Prostate gland (tissue), 2 donors: ENCODE results near the gene ANKK1. TPM values are rescaled to one million over a fixed set of nuclear protein-coding genes. Genes with fewer than 3 reads are reported as not detected.

Experiments used
- DNase-seq: peaks from one replicate; pipeline ENCODE4 v3.0.0-alpha.2; 2019; ENCODE audit warnings: low spot score
- H3K27ac ChIP-seq, 2 donors: fragments of 200-600 bp; sonication (generic); 2 replicates each; pipeline ENCODE4 v1.5.1; 2017 to 2019
- H3K27me3 ChIP-seq: fragments of 200-600 bp; sonication (generic); replicated peaks from 2 replicates; pipeline ENCODE4 v1.5.1; 2019; ENCODE audit not compliant: insufficient read depth
- H3K36me3 ChIP-seq, 2 donors: fragments of 200-600 bp; sonication (generic); 1 replicate in 1 of 2; 2 replicates in 1 of 2; pipeline versions ENCODE4 v1.5.1 to v1.8.1; 2017 to 2019
- H3K4me1 ChIP-seq: fragments of 200-600 bp; sonication (generic); replicated peaks from 2 replicates; pipeline ENCODE4 v1.5.1; 2019
- H3K4me3 ChIP-seq, 2 donors: fragments of 200-600 bp; sonication (generic); 2 replicates each; pipeline ENCODE4 v1.5.1; 2017 to 2019
- H3K9me3 ChIP-seq: fragments of 200-600 bp; sonication (generic); 2 replicates; pipeline ENCODE4 v1.5.1; 2017
- POLR2A ChIP-seq: fragments of 450-650 bp; IDR thresholded peaks from one replicate; pipeline ENCODE4 v1.6.1; 2016; ENCODE audit warnings: antibody characterized with exemption, mild to moderate bottlenecking
- POLR2AphosphoS5 ChIP-seq: sonication (generic); formaldehyde crosslinking; IDR thresholded peaks from one replicate; pipeline ENCODE4 v1.6.1; 2017; ENCODE audit warnings: antibody characterized with exemption
- WGBS: methylation state at CpG from one replicate; pipeline ENCODE4 v1.1.5; 2018; 5-methylcytosine and 5-hydroxymethylcytosine counted together
- intact Hi-C: fragments of 100-400 bp; cut with DNase I; formaldehyde crosslinking; loops from one replicate; pipeline ENCODE4 v1.14.2; 2022
- total RNA-seq, 2 donors: library from RNA; depleted of rRNA; stranded (reverse); fragments of >200 nt; gene quantifications; one replicate each; pipeline ENCODE4 v1.1.0, GENCODE V29; 2016
- TF ChIP-seq, protein P1 (sequence below), 4 experiments: fragments of 200-600 bp in 2 of 4; fragments of 450-650 bp in 2 of 4; sonication (generic) in 2 of 4; IDR thresholded peaks; 1 replicate in 3 of 4; 2 replicates in 1 of 4; pipeline ENCODE4 v1.5.1; 2016 to 2019; ENCODE audit warnings: antibody characterized with exemption in 4 of 4, mild to moderate bottlenecking in 2 of 4, moderate library complexity in 2 of 4

The ANKK1 gene
- total RNA-seq, 2 donors from 2014 or later, result 0.97 to 2.4 TPM

DNA sequence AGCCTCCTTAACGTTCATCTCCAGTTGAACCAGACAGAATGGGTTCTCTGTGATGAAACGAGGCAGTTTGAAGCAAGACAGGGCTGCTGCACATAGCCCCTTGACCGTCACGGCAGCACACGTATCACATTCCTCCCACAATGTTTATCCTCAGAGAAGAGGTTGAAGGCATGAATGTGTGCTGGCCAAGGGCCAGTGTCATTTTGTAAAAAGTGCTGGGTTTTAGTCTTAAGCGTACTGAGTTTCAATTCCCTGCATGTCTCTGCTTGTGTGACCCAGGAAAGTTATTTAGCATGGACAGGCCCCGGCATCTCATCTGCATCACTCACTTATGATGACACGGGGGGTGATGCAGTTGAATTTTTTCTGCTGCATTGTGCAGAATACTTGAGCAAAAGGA lies 41.6 kb upstream of the ANKK1 start:
- H3K27ac ChIP-seq, result no peak overlapping the region
- WGBS, result 26% methylated on average over 8 of the region's 8 CpGs
- DNase-seq, result peak; percentile 67

DNA sequence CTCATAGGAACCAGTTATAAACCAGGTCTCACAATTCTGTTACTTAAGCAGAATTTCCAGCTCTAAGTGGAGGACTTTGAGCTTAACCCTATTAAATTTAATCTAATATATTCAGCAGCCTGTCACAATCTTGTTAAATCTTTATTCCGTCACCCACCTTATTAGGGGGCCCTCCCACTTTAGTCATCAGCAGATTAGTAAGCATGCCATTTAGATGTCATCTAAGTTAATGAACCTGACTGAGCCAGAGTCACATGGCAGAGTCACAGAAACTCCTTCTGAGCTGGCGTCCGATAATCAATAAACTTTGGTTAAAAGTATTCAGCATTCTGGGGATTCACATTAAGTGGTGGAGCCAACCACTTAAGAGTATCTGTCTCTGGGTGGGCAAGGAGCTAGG lies 38.1 kb upstream of the ANKK1 start:
- Histone ChIP-seq H3K4me3 (no peak overlapping the region), H3K27ac (no peak overlapping the region), H3K4me1 (no peaks in the 10 kb centered on the region), H3K9me3 (no peaks in the 10 kb centered on the region), H3K27me3 (no peaks in the 10 kb centered on the region), H3K36me3 (peaks cover 0 to 1% of the 10 kb centered on the region in 2 donors)
- WGBS, result 92% methylated on average over 3 of the region's 3 CpGs
- TF ChIP-seq POLR2AphosphoS5 (no peak), POLR2A (no peak)
- TF ChIP-seq, protein P1, sequence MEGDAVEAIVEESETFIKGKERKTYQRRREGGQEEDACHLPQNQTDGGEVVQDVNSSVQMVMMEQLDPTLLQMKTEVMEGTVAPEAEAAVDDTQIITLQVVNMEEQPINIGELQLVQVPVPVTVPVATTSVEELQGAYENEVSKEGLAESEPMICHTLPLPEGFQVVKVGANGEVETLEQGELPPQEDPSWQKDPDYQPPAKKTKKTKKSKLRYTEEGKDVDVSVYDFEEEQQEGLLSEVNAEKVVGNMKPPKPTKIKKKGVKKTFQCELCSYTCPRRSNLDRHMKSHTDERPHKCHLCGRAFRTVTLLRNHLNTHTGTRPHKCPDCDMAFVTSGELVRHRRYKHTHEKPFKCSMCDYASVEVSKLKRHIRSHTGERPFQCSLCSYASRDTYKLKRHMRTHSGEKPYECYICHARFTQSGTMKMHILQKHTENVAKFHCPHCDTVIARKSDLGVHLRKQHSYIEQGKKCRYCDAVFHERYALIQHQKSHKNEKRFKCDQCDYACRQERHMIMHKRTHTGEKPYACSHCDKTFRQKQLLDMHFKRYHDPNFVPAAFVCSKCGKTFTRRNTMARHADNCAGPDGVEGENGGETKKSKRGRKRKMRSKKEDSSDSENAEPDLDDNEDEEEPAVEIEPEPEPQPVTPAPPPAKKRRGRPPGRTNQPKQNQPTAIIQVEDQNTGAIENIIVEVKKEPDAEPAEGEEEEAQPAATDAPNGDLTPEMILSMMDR (IDR thresholded peaks at IDR 0.05), result no peak
- no peak for DNase-seq
- intact Hi-C loops, result no loop called here

More for the DNA sequence above, 41.6 kb upstream of the ANKK1 start:
- Histone ChIP-seq H3K4me1 (peaks cover 3% of the 10 kb centered on the region), H3K36me3 (peaks cover 0 to 7% of the 10 kb centered on the region in 2 donors), H3K9me3 (no peaks in the 10 kb centered on the region), H3K4me3 (no peak overlapping the region), H3K27me3 (no peaks in the 10 kb centered on the region)
- TF ChIP-seq, protein P1 (IDR thresholded peaks at IDR 0.05), result no peak
- TF ChIP-seq POLR2AphosphoS5, result peak; percentile 67
- TF ChIP-seq POLR2A, result no peak
- intact Hi-C loops, result no loop called here

DNA sequence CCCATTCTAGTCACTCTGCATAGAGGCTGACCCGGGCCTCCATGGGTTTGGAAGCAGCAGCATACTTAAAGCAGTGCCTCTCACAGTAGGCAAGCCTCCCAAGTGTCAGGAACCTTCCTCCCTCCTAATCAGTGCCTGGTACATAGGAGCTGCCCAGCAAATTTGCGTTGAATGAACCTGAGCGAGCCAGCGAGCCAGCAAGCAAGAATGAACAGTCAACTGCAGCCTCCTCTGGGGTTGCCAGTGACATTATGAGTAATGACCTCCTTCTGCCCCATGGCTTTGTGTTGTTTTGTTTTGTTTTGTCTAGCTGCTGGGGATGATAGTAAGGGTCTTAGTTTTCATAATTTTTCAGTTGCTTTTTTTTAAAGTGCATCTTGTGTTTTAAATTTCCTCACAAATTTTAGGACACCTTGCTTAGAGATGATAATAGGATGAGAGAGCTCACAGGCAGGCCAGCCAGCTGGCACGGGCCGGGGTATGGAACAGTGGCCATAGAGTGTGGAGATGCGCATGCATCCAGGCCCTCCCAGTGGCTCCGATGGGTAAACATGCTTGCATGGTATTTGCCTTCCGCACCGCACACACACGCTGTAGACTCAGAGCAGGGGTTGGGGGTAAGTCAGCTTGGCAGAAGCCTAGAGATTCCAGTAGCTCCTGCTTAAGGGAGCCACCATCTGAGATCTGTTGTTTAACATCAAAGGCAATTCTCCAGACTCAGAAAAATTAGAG lies 37.1 kb upstream of the ANKK1 start:
- 81% methylated on average over 11 of the region's 11 CpGs for WGBS
- intact Hi-C loops, result no loop called here

DNA sequence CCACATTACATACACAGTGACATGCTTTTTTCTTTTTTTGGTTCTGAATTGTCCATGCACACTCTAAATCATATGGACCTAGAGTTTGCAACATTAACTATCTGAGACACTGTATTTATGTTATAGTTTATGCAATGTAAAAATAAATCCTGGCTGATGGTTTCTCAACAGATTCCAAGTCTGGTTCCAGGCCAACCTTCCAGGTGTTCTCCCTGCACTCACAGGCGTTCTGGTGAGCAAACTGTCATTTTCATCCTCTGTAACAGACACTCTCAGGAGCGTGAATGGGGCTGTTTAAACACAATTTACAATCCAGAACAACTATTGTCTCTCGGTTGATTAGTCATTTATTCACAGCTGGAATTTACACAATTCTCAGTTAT lies 36.5 kb upstream of the ANKK1 start:
- TF ChIP-seq POLR2A (no peak), POLR2AphosphoS5 (no peak)
- TF ChIP-seq, protein P1 (IDR thresholded peaks at IDR 0.05), result no peak
- Histone ChIP-seq H3K27me3 (no peaks in the 10 kb centered on the region), H3K4me1 (no peaks in the 10 kb centered on the region), H3K4me3 (no peak overlapping the region), H3K27ac (no peak overlapping the region), H3K36me3 (no peaks in the 10 kb centered on the region), H3K9me3 (no peaks in the 10 kb centered on the region)
- intact Hi-C loops, result no loop called here
- 58% methylated on average over 3 of the region's 3 CpGs for WGBS
- DNase-seq, result no peak

More for the DNA sequence above, 37.1 kb upstream of the ANKK1 start:
- no peak for DNase-seq
- no peaks in the 10 kb centered on the region for H3K4me1 ChIP-seq
- H3K27ac ChIP-seq, result no peak overlapping the region
- no peaks in the 10 kb centered on the region for H3K27me3 ChIP-seq
- no peak for TF ChIP-seq POLR2AphosphoS5
- TF ChIP-seq POLR2A, result no peak
- TF ChIP-seq, protein P1 (IDR thresholded peaks at IDR 0.05), result no peak
- no peaks in the 10 kb centered on the region for H3K9me3 ChIP-seq
- no peak overlapping the region for H3K4me3 ChIP-seq
- no peaks in the 10 kb centered on the region for H3K36me3 ChIP-seq

DNA sequence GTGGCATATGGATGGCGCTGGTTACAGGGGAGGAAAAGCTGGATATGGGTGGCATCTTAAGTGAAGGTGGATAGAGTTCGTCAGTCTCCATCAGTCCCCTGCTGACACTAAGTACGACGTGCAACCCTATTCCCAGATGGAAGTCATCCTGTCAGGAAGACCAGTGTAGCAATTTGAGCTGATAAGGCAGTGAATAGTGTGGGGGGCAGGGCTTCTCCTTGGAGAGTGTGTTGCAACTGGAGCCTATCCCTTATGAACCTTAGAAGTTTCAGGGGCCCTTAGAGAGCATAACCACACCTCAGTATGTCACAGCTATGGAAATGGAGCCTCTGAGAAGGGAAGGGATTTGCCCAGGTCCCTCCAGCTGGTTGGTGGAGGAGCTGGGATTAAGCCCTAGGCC lies 36.1 kb upstream of the ANKK1 start:
- no peaks in the 10 kb centered on the region for H3K36me3 ChIP-seq
- H3K4me1 ChIP-seq, result no peaks in the 10 kb centered on the region
- no peak for DNase-seq
- no peaks in the 10 kb centered on the region for H3K27me3 ChIP-seq
- no peaks in the 10 kb centered on the region for H3K9me3 ChIP-seq
- no peak for TF ChIP-seq POLR2A
- TF ChIP-seq, protein P1 (IDR thresholded peaks at IDR 0.05), result no peak
- TF ChIP-seq POLR2AphosphoS5, result no peak
- 84% methylated on average over 4 of the region's 4 CpGs for WGBS
- intact Hi-C loops, result no loop called here
- no peak overlapping the region for H3K27ac ChIP-seq
- no peak overlapping the region for H3K4me3 ChIP-seq
